ENCODE measurements around the gene CCDC32. TPM values are rescaled to one million over a fixed set of nuclear protein-coding genes. Genes with fewer than 3 reads are reported as not detected.

The CCDC32 gene
- total and polyA plus RNA-seq, 2 of the 13 experiments (the other 11 are each of a cell fraction or from before 2014, with no cell fraction given): 10.8 to 23.2 TPM

DNA sequence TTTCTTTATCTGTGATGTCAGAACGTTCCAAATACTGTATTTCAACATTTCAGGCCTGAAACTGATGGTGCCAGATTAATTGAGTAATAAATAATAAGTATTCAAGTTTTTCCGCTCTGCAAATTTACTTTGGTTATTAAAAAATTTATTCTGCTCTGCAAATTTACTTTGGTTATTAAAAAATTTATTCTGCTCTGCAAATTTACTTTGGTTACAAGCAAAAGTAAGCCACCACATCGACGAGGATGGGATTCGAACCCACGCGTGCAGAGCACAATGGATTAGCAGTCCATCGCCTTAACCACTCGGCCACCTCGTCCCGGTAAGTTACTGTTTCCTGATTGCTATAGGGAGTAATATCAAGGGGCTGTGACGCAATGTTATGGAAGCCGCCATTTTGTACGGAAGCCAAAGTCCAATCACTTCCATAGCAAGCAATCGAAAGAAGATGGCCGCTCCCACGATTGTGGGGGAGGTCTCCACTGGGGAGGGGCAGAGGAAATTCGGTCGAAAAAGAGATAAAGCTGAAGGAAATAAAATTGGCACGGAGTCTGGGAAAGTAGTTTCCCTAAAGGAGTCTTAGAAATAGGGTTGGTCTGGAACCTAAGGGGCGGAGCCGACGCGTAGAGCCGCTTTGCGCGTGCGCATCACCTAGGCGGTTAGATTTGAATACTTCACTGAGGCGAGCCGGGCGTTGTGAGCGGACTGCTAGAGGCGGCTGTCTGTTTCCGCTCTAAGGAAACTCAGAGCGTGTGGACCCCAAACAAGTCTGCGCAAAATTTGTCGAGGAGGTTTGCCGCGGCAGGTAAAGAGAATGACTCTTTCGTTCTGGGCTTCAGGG lies 29.0 kb upstream of the CCDC32 start, which contains the start of gene KNL1 (continued):
- TF ChIP-seq, protein P1, sequence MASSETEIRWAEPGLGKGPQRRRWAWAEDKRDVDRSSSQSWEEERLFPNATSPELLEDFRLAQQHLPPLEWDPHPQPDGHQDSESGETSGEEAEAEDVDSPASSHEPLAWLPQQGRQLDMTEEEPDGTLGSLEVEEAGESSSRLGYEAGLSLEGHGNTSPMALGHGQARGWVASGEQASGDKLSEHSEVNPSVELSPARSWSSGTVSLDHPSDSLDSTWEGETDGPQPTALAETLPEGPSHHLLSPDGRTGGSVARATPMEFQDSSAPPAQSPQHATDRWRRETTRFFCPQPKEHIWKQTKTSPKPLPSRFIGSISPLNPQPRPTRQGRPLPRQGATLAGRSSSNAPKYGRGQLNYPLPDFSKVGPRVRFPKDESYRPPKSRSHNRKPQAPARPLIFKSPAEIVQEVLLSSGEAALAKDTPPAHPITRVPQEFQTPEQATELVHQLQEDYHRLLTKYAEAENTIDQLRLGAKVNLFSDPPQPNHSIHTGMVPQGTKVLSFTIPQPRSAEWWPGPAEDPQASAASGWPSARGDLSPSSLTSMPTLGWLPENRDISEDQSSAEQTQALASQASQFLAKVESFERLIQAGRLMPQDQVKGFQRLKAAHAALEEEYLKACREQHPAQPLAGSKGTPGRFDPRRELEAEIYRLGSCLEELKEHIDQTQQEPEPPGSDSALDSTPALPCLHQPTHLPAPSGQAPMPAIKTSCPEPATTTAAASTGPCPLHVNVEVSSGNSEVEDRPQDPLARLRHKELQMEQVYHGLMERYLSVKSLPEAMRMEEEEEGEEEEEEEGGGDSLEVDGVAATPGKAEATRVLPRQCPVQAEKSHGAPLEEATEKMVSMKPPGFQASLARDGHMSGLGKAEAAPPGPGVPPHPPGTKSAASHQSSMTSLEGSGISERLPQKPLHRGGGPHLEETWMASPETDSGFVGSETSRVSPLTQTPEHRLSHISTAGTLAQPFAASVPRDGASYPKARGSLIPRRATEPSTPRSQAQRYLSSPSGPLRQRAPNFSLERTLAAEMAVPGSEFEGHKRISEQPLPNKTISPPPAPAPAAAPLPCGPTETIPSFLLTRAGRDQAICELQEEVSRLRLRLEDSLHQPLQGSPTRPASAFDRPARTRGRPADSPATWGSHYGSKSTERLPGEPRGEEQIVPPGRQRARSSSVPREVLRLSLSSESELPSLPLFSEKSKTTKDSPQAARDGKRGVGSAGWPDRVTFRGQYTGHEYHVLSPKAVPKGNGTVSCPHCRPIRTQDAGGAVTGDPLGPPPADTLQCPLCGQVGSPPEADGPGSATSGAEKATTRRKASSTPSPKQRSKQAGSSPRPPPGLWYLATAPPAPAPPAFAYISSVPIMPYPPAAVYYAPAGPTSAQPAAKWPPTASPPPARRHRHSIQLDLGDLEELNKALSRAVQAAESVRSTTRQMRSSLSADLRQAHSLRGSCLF (CRISPR knock-in tag; IDR thresholded peaks at IDR 0.05; ENCODE audit: borderline replicate concordance): no peak
- TF ChIP-seq ZBTB43 (CRISPR knock-in tag; conservative IDR thresholded peaks at IDR 0.05) (peak; percentile 53), POLR2A (IDR thresholded peaks at IDR 0.05; ENCODE audit: insufficient read depth in 1 of 2, low read depth in 2 of 2, low read length in 2 of 2) (peak; percentile 47 to 77; a peak in 2 of 4 replicates), SP4 (CRISPR knock-in tag; IDR thresholded peaks at IDR 0.05) (peak; percentile 68), ZFP36L1 (CRISPR knock-in tag; IDR thresholded peaks at IDR 0.05) (0 out of 2 replicates have a peak, but pooled peaks have one; percentile 58), TRIM22 (IDR thresholded peaks at IDR 0.05) (no peak), ZKSCAN5 (CRISPR knock-in tag; IDR thresholded peaks at IDR 0.05) (no peak), MEIS2 (CRISPR knock-in tag; IDR thresholded peaks at IDR 0.05) (no peak; the same call in 1 of the 2 replicates), ZBTB26 (CRISPR knock-in tag; IDR thresholded peaks at IDR 0.05; ENCODE audit: borderline replicate concordance) (no peak)
- TF ChIP-seq, protein P2, sequence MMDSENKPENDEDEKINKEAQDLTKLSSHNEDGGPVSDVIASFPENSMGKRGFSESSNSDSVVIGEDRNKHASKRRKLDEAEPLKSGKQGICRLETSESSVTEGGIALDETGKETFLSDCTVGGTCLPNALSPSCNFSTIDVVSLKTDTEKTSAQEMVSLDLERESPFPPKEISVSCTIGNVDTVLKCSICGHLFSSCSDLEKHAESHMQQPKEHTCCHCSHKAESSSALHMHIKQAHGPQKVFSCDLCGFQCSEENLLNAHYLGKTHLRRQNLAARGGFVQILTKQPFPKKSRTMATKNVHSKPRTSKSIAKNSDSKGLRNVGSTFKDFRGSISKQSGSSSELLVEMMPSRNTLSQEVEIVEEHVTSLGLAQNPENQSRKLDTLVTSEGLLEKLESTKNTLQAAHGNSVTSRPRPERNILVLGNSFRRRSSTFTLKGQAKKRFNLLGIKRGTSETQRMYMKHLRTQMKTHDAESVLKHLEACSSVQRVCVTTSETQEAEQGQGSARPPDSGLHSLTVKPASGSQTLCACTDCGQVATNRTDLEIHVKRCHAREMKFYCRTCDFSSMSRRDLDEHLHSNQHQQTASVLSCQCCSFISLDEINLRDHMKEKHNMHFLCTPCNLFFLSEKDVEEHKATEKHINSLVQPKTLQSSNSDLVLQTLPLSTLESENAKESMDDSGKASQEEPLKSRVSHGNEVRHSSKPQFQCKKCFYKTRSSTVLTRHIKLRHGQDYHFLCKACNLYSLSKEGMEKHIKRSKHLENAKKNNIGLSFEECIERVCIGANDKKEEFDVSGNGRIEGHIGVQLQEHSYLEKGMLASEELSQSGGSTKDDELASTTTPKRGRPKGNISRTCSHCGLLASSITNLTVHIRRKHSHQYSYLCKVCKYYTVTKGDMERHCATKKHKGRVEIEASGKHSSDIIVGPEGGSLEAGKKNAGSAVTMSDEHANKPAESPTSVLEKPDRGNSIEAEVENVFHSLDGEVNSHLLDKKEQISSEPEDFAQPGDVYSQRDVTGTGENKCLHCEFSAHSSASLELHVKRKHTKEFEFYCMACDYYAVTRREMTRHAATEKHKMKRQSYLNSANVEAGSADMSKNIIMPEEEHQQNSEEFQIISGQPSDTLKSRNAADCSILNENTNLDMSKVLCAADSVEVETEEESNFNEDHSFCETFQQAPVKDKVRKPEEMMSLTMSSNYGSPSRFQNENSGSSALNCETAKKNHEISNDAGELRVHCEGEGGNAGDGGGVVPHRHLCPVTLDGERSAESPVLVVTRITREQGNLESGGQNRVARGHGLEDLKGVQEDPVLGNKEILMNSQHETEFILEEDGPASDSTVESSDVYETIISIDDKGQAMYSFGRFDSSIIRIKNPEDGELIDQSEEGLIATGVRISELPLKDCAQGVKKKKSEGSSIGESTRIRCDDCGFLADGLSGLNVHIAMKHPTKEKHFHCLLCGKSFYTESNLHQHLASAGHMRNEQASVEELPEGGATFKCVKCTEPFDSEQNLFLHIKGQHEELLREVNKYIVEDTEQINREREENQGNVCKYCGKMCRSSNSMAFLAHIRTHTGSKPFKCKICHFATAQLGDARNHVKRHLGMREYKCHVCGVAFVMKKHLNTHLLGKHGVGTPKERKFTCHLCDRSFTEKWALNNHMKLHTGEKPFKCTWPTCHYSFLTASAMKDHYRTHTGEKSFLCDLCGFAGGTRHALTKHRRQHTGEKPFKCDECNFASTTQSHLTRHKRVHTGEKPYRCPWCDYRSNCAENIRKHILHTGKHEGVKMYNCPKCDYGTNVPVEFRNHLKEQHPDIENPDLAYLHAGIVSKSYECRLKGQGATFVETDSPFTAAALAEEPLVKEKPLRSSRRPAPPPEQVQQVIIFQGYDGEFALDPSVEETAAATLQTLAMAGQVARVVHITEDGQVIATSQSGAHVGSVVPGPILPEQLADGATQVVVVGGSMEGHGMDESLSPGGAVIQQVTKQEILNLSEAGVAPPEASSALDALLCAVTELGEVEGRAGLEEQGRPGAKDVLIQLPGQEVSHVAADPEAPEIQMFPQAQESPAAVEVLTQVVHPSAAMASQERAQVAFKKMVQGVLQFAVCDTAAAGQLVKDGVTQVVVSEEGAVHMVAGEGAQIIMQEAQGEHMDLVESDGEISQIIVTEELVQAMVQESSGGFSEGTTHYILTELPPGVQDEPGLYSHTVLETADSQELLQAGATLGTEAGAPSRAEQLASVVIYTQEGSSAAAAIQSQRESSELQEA (CRISPR knock-in tag; IDR thresholded peaks at IDR 0.05; ENCODE audit: not compliant biosample characterization): peak; percentile 76
